HUES48 (cell line): ENCODE results near the gene FGF23.
"Not testable (repeated sequence)": the region's sequence is repeated elsewhere in the genome, so short reads cannot be mapped to it uniquely, and the experiment has no call there.

ENCODE experiments used
- H3K27ac ChIP-seq: one replicate; pipeline ENCODE4 v1.7.0; 2013; ENCODE audit warnings: low read depth, low read length, inconsistent platforms
- H3K27me3 ChIP-seq: 2 replicates; pipeline ENCODE4 v1.6.1; 2013; ENCODE audit warnings: mild to moderate bottlenecking, low read length; ENCODE audit not compliant: control insufficient read depth, insufficient read depth
- H3K36me3 ChIP-seq: 2 replicates; pipeline ENCODE4 v1.6.1; 2013; ENCODE audit warnings: low read length; ENCODE audit not compliant: control insufficient read depth, insufficient read depth
- H3K4me1 ChIP-seq: 2 replicates; pipeline ENCODE4 v1.6.1; 2013; ENCODE audit warnings: mild to moderate bottlenecking, low read length; ENCODE audit not compliant: control insufficient read depth, insufficient read depth
- H3K4me3 ChIP-seq: 2 replicates; pipeline ENCODE4 v1.5.1; 2013; ENCODE audit warnings: mild to moderate bottlenecking, low read depth, low read length
- H3K9ac ChIP-seq: 2 replicates; pipeline ENCODE4 v1.6.1; 2013; ENCODE audit warnings: mild to moderate bottlenecking, low read depth, low read length, moderate library complexity
- H3K9me3 ChIP-seq: 2 replicates; pipeline ENCODE4 v1.6.1; 2013; ENCODE audit warnings: low read length; ENCODE audit not compliant: control insufficient read depth, insufficient read depth

Gene FGF23

DNA sequence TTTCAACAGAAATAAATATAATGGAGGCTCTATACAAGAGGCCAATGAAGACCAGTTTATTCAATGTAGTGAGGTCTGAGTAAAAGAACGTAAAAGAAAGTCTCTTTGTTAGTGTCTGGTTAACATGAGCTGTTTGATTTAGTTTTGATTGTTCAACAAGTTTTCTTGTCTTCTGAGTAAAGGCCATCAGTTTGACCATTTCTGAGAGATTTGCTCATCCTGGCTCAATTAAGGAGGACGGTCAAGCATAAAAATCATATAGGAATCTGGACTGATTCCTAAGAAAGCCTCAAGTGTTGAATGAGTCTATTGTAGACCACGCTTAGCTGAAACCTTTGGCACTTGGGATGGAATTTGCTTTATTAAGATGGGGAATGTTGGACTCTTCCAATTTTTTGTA lies 32.5 kb upstream of the FGF23 start:
- Histone ChIP-seq H3K4me1 (peaks cover 5% of the 10 kb centered on the region; the same call in 1 of the 2 replicates), H3K9me3 (no peaks in the 10 kb centered on the region), H3K27ac (no peak overlapping the region), H3K36me3 (no peaks in the 10 kb centered on the region), H3K4me3 (no peak overlapping the region), H3K9ac (no peak overlapping the region), H3K27me3 (no peaks in the 10 kb centered on the region; the same call in 1 of the 2 replicates)

DNA sequence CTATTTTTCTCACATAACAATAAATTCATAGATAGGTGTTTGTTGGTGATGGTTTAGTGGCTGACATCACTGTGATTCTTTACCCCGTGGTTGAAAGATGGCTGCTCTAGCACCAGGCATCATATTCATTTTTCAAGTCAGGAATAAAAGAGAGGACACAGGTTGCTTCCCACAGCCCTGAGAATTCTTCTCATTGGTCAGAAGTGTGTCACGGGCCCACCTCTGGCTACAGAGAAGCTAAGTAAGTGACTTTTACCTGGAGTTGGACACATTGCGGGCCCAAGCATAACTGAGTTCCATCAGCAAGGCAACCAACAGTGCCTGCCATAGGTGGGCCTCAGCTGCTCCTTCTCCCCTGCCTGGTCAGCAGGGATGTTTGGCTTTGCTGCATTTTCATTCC lies 27.6 kb upstream of the FGF23 start:
- no peaks in the 10 kb centered on the region for H3K36me3 ChIP-seq
- 0 out of 2 replicates have a peak, but pooled peaks cover 4% of the 10 kb centered on the region for H3K9me3 ChIP-seq
- no peaks in the 10 kb centered on the region for H3K4me1 ChIP-seq
- no peaks in the 10 kb centered on the region for H3K27me3 ChIP-seq
- H3K27ac ChIP-seq = no peak overlapping the region
- no peak overlapping the region for H3K9ac ChIP-seq
- no peak overlapping the region for H3K4me3 ChIP-seq

DNA sequence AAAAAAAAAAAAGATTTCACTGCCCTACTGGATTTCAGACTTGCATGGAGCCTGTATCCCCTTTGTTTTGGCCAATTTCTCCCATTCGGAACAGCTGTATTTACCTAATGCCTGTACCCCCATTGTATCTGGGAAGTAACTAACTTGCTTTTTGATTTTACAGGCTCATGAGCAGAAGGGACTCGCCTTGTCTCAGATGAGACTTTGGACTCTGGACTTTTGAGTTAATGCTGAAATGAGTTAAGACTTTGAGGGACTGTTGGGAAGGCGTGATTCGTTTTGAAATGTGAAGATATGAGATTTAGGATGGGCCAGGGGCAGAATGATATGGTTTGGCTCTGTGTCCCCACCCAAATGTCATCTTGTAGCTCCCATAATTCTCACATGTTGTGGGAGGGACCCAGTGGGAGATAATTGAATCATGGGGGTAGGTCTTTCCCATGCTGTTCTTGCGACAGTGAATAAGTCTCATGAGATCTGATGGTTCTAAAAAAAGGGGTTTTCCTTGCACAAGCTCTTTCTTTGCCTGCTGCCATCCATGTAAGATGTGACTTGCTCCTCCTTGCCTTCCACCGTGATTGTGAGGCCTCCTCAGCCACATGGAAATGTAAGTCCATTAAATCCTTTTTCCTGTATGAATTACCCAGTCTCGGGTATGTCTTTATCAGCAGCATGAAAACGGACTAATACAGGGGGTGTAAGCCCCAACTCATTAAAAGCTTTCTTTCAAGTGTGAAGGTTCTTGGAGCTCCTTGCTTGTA lies 25.5 kb upstream of the FGF23 start:
- not testable (repeated sequence) for H3K36me3 ChIP-seq, H3K27ac ChIP-seq, H3K9me3 ChIP-seq, H3K9ac ChIP-seq, H3K4me3 ChIP-seq, H3K4me1 ChIP-seq, H3K27me3 ChIP-seq

DNA sequence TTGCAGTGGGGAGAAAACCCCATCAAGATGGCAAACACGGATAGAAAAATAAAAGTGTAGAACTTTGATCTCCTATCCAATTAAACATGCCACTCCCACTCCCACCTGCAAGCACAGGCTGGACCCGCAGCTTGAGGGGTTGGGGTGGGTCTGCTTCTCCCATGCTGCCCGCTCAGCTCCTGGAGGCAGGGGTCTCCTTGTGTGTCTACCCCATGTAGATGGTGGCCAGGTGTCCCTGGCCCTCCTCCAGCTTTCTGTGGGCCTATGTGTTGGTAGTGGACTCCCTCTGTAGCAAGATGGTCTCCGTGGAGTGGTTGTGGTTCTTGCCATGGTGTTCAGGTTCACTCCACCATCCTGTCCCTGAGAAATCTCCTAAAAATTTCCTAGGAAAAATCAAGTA lies 23.5 kb upstream of the FGF23 start:
- no peaks in the 10 kb centered on the region for H3K27me3 ChIP-seq
- no peaks in the 10 kb centered on the region for H3K4me1 ChIP-seq

DNA sequence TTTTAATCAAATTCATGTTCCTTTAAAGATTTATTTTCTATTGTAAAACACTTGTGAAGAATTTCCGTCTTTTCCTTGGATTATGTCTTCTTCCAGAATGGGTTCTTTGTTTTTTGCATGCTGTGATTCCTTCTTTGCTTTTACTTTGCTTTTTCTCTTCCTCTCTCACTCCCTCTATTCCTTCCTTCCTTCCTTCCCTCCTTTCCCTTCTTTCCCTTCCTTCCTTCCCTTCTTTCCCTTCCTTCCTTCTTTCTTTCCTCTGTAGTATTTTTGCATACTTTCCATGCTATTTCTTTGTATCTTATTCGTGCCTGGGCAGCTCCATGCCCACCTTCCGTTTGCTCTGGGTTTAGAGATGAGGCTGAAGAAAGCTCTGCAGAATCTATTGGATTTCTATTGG lies 21.6 kb upstream of the FGF23 start:
- no peak overlapping the region for H3K4me3 ChIP-seq
- no peak overlapping the region for H3K9ac ChIP-seq
- no peaks in the 10 kb centered on the region for H3K27me3 ChIP-seq
- H3K9me3 ChIP-seq = 0 out of 2 replicates have a peak, but pooled peaks cover 4% of the 10 kb centered on the region
- no peaks in the 10 kb centered on the region for H3K36me3 ChIP-seq
- H3K27ac ChIP-seq = no peak overlapping the region
- no peaks in the 10 kb centered on the region for H3K4me1 ChIP-seq

More for the DNA sequence above, 23.5 kb upstream of the FGF23 start:
- H3K36me3 ChIP-seq = no peaks in the 10 kb centered on the region
- H3K27ac ChIP-seq = no peak overlapping the region
- H3K4me3 ChIP-seq = no peak overlapping the region
- H3K9me3 ChIP-seq = 0 out of 2 replicates have a peak, but pooled peaks cover 4% of the 10 kb centered on the region
- no peak overlapping the region for H3K9ac ChIP-seq

DNA sequence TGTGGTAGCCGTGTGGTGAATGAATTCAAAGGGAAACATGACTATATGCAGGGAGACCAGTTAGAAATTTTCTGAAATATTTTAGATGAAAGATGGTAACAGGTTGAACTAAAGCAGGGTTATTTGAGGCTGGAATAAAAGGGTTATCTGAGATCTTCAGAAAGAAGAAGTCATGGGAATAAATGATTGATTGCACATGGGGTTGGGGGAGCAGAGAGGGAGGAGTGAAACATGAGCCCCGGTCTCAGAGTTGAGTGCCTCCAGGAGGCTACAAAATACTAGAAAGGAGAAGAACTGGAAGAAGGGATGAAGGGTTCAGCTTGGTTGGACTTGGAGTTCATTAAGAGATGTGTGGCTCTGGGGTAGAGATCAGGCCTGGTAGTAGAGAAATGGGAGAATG lies 16.3 kb upstream of the FGF23 start:
- H3K9ac ChIP-seq = no peak overlapping the region
- H3K4me1 ChIP-seq = no peaks in the 10 kb centered on the region
- no peaks in the 10 kb centered on the region for H3K9me3 ChIP-seq
- no peaks in the 10 kb centered on the region for H3K27me3 ChIP-seq
- no peak overlapping the region for H3K4me3 ChIP-seq
- H3K27ac ChIP-seq = no peak overlapping the region
- no peaks in the 10 kb centered on the region for H3K36me3 ChIP-seq

DNA sequence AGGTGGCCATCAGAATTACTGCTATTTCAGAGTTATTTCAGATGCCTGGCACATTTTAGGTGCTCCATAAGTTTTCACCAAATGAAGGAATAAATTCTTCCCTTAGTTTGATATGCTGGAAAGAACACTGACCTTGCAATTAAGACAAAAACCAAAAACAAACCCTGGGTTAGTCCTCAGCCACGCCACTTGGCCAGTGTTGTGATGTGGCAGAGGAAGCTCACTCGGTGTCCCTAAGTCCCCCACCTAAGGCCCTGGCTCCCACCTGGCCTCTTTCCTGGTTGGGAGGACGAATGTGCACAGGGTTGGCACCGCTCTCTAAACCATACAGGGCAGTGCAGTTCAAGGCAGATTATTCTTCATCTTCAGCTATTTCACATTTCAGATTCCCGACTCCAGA lies 13.7 kb upstream of the FGF23 start:
- Histone ChIP-seq H3K36me3 (no peaks in the 10 kb centered on the region), H3K27me3 (no peaks in the 10 kb centered on the region), H3K27ac (no peak overlapping the region), H3K4me3 (no peak overlapping the region), H3K4me1 (no peaks in the 10 kb centered on the region), H3K9me3 (no peaks in the 10 kb centered on the region), H3K9ac (no peak overlapping the region)

DNA sequence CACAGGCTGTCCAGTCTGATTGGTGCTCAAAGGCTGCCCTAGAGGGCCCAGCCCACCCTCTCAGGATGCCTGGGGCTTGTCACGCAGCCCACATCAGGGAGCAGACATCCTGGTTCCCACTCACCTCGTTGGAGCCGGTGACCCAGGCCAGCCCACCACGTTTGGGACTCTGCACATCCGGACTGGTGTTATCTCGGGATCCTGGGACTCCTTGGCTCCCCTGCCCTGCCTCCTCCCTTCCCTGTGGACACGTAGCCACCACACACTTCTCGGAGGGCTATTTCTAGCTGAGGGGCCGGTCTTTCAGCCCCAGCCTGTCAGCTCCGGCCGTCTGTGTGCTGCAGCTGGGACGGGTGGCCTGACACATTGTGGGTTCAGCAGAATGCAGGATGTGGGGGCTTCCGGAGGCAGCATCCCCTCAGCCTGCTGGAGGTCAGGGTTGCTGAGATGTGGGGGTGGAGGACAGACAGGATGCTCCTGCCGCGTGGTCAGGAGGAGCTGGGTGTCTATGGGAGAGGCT lies 12.8 kb upstream of the FGF23 start:
- no peaks in the 10 kb centered on the region for H3K27me3 ChIP-seq
- H3K9me3 ChIP-seq = no peaks in the 10 kb centered on the region
- no peak overlapping the region for H3K4me3 ChIP-seq
- H3K9ac ChIP-seq = no peak overlapping the region
- no peaks in the 10 kb centered on the region for H3K4me1 ChIP-seq
- no peaks in the 10 kb centered on the region for H3K36me3 ChIP-seq
- H3K27ac ChIP-seq = no peak overlapping the region

DNA sequence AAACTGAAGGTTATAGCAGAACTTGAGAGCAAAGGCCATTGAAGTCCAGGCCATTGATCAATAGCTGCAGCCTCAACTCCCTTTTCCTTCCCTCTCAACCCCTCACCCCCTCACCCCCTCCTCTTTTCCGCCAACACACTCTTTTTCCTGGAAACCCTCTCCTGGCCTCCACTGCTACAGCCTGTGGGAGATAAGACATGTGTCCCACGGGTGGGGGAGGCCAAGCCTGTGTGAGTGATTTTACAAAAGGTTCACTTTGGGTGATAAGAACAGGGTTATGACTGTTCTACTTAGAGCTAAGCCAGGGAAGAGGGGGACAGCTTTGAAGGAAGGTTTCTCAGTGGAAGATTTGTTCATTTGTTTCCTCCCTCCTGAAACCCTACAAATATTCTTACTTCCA lies 9.2 kb upstream of the FGF23 start:
- Histone ChIP-seq H3K4me3 (no peak overlapping the region), H3K9ac (no peak overlapping the region), H3K4me1 (no peaks in the 10 kb centered on the region), H3K27ac (no peak overlapping the region), H3K9me3 (no peaks in the 10 kb centered on the region), H3K36me3 (no peaks in the 10 kb centered on the region), H3K27me3 (no peaks in the 10 kb centered on the region)

DNA sequence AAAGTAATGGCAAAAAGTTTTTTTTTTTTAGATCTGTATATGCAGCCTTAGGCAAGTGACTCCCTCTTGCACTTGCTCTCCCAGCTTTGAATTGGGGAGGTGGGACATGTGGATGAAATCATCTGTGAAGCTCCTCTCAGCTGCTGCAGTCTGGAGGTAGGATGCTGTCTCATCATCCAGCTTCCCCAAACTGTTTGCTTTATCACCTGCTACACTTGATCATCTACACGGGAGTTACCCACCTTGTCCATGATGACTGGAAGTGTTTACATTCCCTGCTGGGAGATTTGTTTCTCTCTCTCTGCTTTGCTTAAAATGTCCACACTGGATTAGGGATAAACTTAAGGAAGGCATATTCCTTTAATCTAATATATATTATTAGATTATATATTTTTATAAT lies 8.5 kb upstream of the FGF23 start:
- no peak overlapping the region for H3K27ac ChIP-seq
- H3K36me3 ChIP-seq = no peaks in the 10 kb centered on the region
- H3K9ac ChIP-seq = no peak overlapping the region
- no peaks in the 10 kb centered on the region for H3K4me1 ChIP-seq
- H3K27me3 ChIP-seq = no peaks in the 10 kb centered on the region
- H3K4me3 ChIP-seq = no peak overlapping the region
- H3K9me3 ChIP-seq = no peaks in the 10 kb centered on the region

DNA sequence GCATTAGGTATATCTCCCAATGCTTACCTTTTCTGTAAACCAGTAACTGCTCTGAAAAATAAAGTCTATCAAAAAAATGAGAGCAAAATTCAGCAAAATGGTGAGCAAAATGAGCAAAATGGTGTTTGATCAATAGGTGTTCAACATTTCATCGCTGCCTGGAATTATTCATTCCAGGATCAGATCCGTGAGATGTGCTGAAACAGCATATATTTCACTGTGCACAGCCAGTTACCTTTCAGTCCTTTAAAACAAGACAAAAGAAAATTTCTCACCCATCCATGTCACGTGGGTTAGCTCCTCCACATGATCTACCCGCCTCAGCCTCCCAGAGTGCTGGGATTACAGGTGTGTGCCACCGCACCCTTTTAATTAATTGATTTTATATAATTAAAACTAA lies 8.1 kb upstream of the FGF23 start:
- Histone ChIP-seq H3K9ac (no peak overlapping the region), H3K4me3 (no peak overlapping the region), H3K4me1 (no peaks in the 10 kb centered on the region), H3K27me3 (no peaks in the 10 kb centered on the region), H3K9me3 (no peaks in the 10 kb centered on the region), H3K36me3 (no peaks in the 10 kb centered on the region), H3K27ac (no peak overlapping the region)
